Measurements from ENCODE around the gene ADAMTS19.

- TF ChIP-seq, protein P1, sequence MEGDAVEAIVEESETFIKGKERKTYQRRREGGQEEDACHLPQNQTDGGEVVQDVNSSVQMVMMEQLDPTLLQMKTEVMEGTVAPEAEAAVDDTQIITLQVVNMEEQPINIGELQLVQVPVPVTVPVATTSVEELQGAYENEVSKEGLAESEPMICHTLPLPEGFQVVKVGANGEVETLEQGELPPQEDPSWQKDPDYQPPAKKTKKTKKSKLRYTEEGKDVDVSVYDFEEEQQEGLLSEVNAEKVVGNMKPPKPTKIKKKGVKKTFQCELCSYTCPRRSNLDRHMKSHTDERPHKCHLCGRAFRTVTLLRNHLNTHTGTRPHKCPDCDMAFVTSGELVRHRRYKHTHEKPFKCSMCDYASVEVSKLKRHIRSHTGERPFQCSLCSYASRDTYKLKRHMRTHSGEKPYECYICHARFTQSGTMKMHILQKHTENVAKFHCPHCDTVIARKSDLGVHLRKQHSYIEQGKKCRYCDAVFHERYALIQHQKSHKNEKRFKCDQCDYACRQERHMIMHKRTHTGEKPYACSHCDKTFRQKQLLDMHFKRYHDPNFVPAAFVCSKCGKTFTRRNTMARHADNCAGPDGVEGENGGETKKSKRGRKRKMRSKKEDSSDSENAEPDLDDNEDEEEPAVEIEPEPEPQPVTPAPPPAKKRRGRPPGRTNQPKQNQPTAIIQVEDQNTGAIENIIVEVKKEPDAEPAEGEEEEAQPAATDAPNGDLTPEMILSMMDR (IDR thresholded peaks at IDR 0.05) = no peak
- no peak for TF ChIP-seq ZFX (IDR thresholded peaks at IDR 0.05; ENCODE audit: borderline replicate concordance)
Measured at GRCh38 chr5:129716235-129716634, 256.1 kb downstream of the ADAMTS19 start.

Data from 22Rv1 (cell line).